WTC11 (cell line): ENCODE measurements around the gene PSMG2. TPM values are rescaled to one million over a fixed set of nuclear protein-coding genes. Genes with fewer than 3 reads are reported as not detected.
"Not testable (repeated sequence)": the region's sequence is repeated elsewhere in the genome, so short reads cannot be mapped to it uniquely, and the experiment has no call there.

ENCODE experiments used
- ATAC-seq: fragments of 200-7000 bp; cut with Tn5 transposase; 2 replicates; pipeline ENCODE4 v1.10.0; 2021; ENCODE audit warnings: mild to moderate bottlenecking, moderate library complexity
- CTCF ChIA-PET: fragments of 300-600 bp; sonication (Branson Sonifier 250); formaldehyde crosslinking; loops from one replicate; lab custom pipeline; 2021; ENCODE audit warnings: antibody characterized with exemption; lab: Charles Lee
- POLR2A ChIA-PET: fragments of 350-600 bp; sonication (Branson Sonifier 250); formaldehyde crosslinking; loops from one replicate; lab custom pipeline; 2021; ENCODE audit warnings: antibody characterized with exemption; lab: Charles Lee
- DNase-seq: peaks from one replicate; pipeline ENCODE4 v3.0.0; 2021; ENCODE audit warnings: low spot score
- H3K27ac Mint-ChIP-seq: 2 replicates; pipeline ENCODE4 v1.8.0; 2021; ENCODE audit warnings: mixed read lengths
- H3K27me3 Mint-ChIP-seq: 2 replicates; pipeline ENCODE4 v1.8.0; 2021; ENCODE audit warnings: low read depth, mild to moderate bottlenecking, moderate library complexity, mixed read lengths
- H3K36me3 Mint-ChIP-seq: 2 replicates; pipeline ENCODE4 v1.8.0; 2021; ENCODE audit warnings: mixed read lengths
- H3K4me1 Mint-ChIP-seq: 2 replicates; pipeline ENCODE4 v1.8.0; 2022; ENCODE audit warnings: mixed read lengths
- H3K4me3 Mint-ChIP-seq: 2 replicates; pipeline ENCODE4 v1.8.0; 2021; ENCODE audit warnings: mild to moderate bottlenecking, moderate library complexity, mixed read lengths
- H3K9me3 Mint-ChIP-seq: 2 replicates; pipeline ENCODE4 v1.8.0; 2021; ENCODE audit warnings: mixed read lengths
- CREB1 ChIP-seq: sonication (generic); formaldehyde crosslinking; IDR thresholded peaks from 2 replicates; pipeline ENCODE4 v1.8.0; 2023; ENCODE audit warnings: mild to moderate bottlenecking, missing genetic modification reagents
- GRHL2 ChIP-seq: fragments of 250-450 bp; sonication (Bioruptor Pico); IDR thresholded peaks from 2 replicates; pipeline ENCODE4 v1.8.0; 2022; ENCODE audit warnings: mild to moderate bottlenecking, moderate library complexity; ENCODE audit not compliant: insufficient replicate concordance, severe bottlenecking
- MYBL2 ChIP-seq: sonication (generic); formaldehyde crosslinking; IDR thresholded peaks from 2 replicates; pipeline ENCODE4 v1.8.1; 2023; ENCODE audit warnings: mild to moderate bottlenecking, moderate library complexity, missing genetic modification reagents
- NFE2L1 ChIP-seq: sonication (generic); formaldehyde crosslinking; IDR thresholded peaks from 2 replicates; pipeline ENCODE4 v1.8.1; 2023; ENCODE audit warnings: missing genetic modification reagents
- TEAD4 ChIP-seq: sonication (generic); formaldehyde crosslinking; IDR thresholded peaks from 2 replicates; pipeline ENCODE4 v1.8.0; 2022; ENCODE audit warnings: mild to moderate bottlenecking, missing genetic modification reagents
- ZNF138 ChIP-seq: sonication (generic); formaldehyde crosslinking; conservative IDR thresholded peaks from 2 replicates; pipeline ENCODE4 v1.8.1; 2022; ENCODE audit warnings: mild to moderate bottlenecking, moderate library complexity, missing genetic modification reagents
- ZNF219 ChIP-seq: sonication (generic); formaldehyde crosslinking; IDR thresholded peaks from 2 replicates; pipeline ENCODE4 v1.8.0; 2023; ENCODE audit warnings: missing genetic modification reagents, mild to moderate bottlenecking, borderline replicate concordance
- ZNF232 ChIP-seq: sonication (generic); formaldehyde crosslinking; IDR thresholded peaks from 2 replicates; pipeline ENCODE4 v1.8.0; 2022; ENCODE audit warnings: mild to moderate bottlenecking, missing genetic modification reagents
- ZNF281 ChIP-seq: sonication (generic); formaldehyde crosslinking; IDR thresholded peaks from 2 replicates; pipeline ENCODE4 v1.8.0; 2023; ENCODE audit warnings: mild to moderate bottlenecking, missing genetic modification reagents
- ZNF396 ChIP-seq: fragments of 250-450 bp; sonication (Bioruptor Pico); IDR thresholded peaks from 2 replicates; pipeline ENCODE4 v1.8.0; 2021; ENCODE audit warnings: mild to moderate bottlenecking, moderate library complexity, borderline replicate concordance
- ZNF423 ChIP-seq: fragments of 250-450 bp; sonication (Bioruptor Pico); IDR thresholded peaks from 2 replicates; pipeline ENCODE4 v2.1.2; 2022; ENCODE audit warnings: mild to moderate bottlenecking, moderate library complexity
- total RNA-seq: library from RNA; stranded (reverse); gene quantifications from 3 replicates; pipeline ENCODE4 v1.2.3, GENCODE V29; 2021
- TF ChIP-seq, protein P1 (sequence below): sonication (generic); formaldehyde crosslinking; IDR thresholded peaks from 2 replicates; pipeline ENCODE4 v1.8.1; 2022; ENCODE audit warnings: mild to moderate bottlenecking, moderate library complexity, missing genetic modification reagents
- TF ChIP-seq, protein P2 (sequence below): sonication (generic); formaldehyde crosslinking; IDR thresholded peaks from 2 replicates; pipeline ENCODE4 v1.8.0; 2022; ENCODE audit warnings: mild to moderate bottlenecking, missing genetic modification reagents
- TF ChIP-seq, protein P3 (sequence below): fragments of 250-450 bp; sonication (Bioruptor Pico); conservative IDR thresholded peaks from 2 replicates; pipeline ENCODE4 v1.9.0; 2021; ENCODE audit warnings: mild to moderate bottlenecking

PSMG2 gene
- total RNA-seq, 1 experiment from 2014 or later = 78.9 TPM

DNA sequence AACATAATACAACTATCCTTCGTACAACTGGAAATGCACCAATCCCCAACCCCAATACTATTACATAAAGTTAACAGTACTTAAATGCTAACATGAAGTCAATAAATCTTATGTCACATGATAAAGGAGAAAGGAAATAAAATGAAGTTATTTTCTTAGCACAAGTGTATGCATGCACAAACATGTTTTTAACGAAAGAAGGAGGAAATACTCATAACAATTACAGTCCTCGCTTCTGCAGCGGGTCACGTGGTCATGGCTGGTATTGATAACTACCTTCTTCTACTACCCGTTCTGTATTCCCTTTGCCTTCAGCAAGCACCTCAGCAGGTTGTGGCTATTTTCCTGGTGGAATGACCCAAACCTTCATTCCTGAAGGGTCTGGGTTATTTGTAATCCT, 51.7 kb downstream of the PSMG2 start:
- no peaks in the 10 kb centered on the region for H3K4me1 Mint-ChIP-seq
- POLR2A ChIA-PET = no interaction called here
- CTCF ChIA-PET = no interaction called here
- TF ChIP-seq ZNF232 (CRISPR knock-in tag) (no peak), ZNF423 (CRISPR knock-in tag) (no peak), NFE2L1 (no peak), MYBL2 (no peak), TEAD4 (CRISPR knock-in tag) (no peak), CREB1 (no peak), ZNF138 (CRISPR knock-in tag) (no peak), ZNF396 (CRISPR knock-in tag) (no peak), ZNF281 (CRISPR knock-in tag) (no peak), GRHL2 (no peak), ZNF219 (no peak)
- TF ChIP-seq, protein P1, sequence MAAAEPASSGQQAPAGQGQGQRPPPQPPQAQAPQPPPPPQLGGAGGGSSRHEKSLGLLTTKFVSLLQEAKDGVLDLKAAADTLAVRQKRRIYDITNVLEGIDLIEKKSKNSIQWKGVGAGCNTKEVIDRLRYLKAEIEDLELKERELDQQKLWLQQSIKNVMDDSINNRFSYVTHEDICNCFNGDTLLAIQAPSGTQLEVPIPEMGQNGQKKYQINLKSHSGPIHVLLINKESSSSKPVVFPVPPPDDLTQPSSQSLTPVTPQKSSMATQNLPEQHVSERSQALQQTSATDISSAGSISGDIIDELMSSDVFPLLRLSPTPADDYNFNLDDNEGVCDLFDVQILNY (CRISPR knock-in tag) = no peak
- TF ChIP-seq, protein P2, sequence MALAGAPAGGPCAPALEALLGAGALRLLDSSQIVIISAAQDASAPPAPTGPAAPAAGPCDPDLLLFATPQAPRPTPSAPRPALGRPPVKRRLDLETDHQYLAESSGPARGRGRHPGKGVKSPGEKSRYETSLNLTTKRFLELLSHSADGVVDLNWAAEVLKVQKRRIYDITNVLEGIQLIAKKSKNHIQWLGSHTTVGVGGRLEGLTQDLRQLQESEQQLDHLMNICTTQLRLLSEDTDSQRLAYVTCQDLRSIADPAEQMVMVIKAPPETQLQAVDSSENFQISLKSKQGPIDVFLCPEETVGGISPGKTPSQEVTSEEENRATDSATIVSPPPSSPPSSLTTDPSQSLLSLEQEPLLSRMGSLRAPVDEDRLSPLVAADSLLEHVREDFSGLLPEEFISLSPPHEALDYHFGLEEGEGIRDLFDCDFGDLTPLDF = no peak
- TF ChIP-seq, protein P3, sequence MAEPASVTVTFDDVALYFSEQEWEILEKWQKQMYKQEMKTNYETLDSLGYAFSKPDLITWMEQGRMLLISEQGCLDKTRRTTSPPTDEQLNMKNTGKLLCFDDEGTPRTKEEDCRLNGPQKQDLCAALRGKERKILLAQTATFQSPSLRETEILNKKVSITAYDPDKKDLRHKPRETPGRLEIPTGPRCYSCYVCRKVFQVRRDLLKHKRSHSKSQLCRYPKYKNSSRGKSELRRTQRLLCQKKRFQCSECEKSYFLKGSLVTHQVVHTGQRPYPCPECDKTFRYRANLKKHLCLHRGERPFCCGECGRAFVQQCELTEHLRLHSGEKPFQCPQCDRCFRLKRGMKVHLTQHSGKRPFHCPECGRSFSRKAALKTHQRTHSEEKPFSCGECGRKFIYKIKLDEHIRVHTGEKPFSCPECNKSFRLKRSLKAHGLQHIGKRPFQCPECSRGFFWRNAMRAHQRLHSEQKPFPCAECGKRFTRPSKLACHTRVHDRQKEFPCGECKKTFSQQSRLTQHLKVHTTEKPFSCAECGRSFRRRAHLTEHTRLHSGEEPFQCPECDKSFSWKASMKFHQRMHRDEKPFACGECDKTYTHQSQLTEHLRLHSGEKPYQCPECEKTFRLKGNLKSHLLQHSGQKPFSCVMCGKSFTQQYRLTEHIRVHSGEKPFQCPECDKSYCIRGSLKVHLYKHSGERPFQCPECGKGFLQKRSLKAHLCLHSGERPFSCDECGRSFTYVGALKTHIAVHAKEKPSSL = no peak
- H3K4me3 Mint-ChIP-seq = no peak overlapping the region
- no peak overlapping the region for H3K27ac Mint-ChIP-seq
- H3K27me3 Mint-ChIP-seq = no peaks in the 10 kb centered on the region
- H3K36me3 Mint-ChIP-seq = no peaks in the 10 kb centered on the region
- H3K9me3 Mint-ChIP-seq = peaks cover 3% of the 10 kb centered on the region; the same call in 1 of the 2 replicates
- ATAC-seq = no peak
- DNase-seq = no peak

GRCh38 chr18:12755606-12756005, 52.8 kb downstream of the PSMG2 start:
- H3K4me3 Mint-ChIP-seq, ATAC-seq, H3K27me3 Mint-ChIP-seq, H3K9me3 Mint-ChIP-seq, H3K36me3 Mint-ChIP-seq, CTCF ChIA-PET, H3K27ac Mint-ChIP-seq, POLR2A ChIA-PET, DNase-seq, H3K4me1 Mint-ChIP-seq: not testable (repeated sequence)

GRCh38 chr18:12756619-12757239, 53.9 kb downstream of the PSMG2 start:
- H3K4me1 Mint-ChIP-seq, H3K4me3 Mint-ChIP-seq, H3K27me3 Mint-ChIP-seq, H3K36me3 Mint-ChIP-seq, POLR2A ChIA-PET, CTCF ChIA-PET, DNase-seq, H3K27ac Mint-ChIP-seq, H3K9me3 Mint-ChIP-seq, ATAC-seq: not testable (repeated sequence)

GRCh38 chr18:12758566-12758965, 55.7 kb downstream of the PSMG2 start:
- H3K27ac Mint-ChIP-seq, H3K4me3 Mint-ChIP-seq, H3K9me3 Mint-ChIP-seq, H3K36me3 Mint-ChIP-seq, POLR2A ChIA-PET, ATAC-seq, CTCF ChIA-PET, DNase-seq, H3K4me1 Mint-ChIP-seq, H3K27me3 Mint-ChIP-seq: not testable (repeated sequence)
